Measurements from ENCODE around the gene SP3. TPM values are rescaled to one million over a fixed set of nuclear protein-coding genes. Genes with fewer than 3 reads are reported as not detected.

Gene SP3
- total RNA-seq, 1 experiment from 2014 or later = 84.5 TPM

DNA sequence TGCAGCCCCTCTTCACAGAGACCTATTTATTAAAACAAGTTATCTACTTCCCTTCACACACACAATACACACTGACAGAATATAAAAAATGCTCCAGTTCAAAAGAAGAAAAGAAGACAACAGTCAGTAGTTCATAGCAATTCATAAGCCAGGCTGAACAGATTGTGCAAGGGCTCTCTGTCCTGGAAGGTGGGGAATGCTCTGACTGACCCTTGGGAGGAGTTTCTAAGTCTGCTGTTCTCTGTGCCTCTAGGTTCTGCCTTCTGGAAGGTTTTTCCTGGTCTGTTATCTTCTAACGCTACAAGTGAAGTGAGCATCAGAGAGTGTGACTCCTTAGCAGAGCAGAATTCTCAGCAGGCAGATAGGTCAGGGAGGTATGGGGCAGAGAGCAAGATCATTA is 35.7 kb downstream of the SP3 start:
- DNase-seq (ENCODE audit: low spot score) = no peak
- H3K27ac ChIP-seq (ENCODE audit: low read depth, low read length, poor library complexity, severe bottlenecking) = no peak overlapping the region
- intact Hi-C loops (cut with micrococcal nuclease; ENCODE audit: unreplicated experiment) = no loop called here
- no peak for TF ChIP-seq EZH2 (IDR thresholded peaks at IDR 0.05; ENCODE audit: borderline replicate concordance, low read depth, low read length, poor library complexity, severe bottlenecking)
- TF ChIP-seq, protein P1, sequence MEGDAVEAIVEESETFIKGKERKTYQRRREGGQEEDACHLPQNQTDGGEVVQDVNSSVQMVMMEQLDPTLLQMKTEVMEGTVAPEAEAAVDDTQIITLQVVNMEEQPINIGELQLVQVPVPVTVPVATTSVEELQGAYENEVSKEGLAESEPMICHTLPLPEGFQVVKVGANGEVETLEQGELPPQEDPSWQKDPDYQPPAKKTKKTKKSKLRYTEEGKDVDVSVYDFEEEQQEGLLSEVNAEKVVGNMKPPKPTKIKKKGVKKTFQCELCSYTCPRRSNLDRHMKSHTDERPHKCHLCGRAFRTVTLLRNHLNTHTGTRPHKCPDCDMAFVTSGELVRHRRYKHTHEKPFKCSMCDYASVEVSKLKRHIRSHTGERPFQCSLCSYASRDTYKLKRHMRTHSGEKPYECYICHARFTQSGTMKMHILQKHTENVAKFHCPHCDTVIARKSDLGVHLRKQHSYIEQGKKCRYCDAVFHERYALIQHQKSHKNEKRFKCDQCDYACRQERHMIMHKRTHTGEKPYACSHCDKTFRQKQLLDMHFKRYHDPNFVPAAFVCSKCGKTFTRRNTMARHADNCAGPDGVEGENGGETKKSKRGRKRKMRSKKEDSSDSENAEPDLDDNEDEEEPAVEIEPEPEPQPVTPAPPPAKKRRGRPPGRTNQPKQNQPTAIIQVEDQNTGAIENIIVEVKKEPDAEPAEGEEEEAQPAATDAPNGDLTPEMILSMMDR (conservative IDR thresholded peaks at IDR 0.05; ENCODE audit: low read depth, low read length) = no peak
- ChIA-PET CTCF (no interaction called here), POLR2A (ENCODE audit: low non-redundant PET) (no interaction called here)
- peaks cover 8% of the 10 kb centered on the region for H3K36me3 ChIP-seq (ENCODE audit: insufficient read depth, low read length, poor library complexity, severe bottlenecking)
- no TSS peak for BruUV-seq (replicated peaks)
- no peaks in the 10 kb centered on the region for H3K9me3 ChIP-seq (ENCODE audit: low read depth, low read length, poor library complexity, severe bottlenecking)
- no peaks in the 10 kb centered on the region for H3K4me1 ChIP-seq (ENCODE audit: insufficient read depth, low read length, poor library complexity, severe bottlenecking)
- no peak overlapping the region for H3K4me3 ChIP-seq (ENCODE audit: low read depth, low read length, poor library complexity, severe bottlenecking)
- H3K27me3 ChIP-seq (replicated peaks; ENCODE audit: insufficient read depth, low read depth, low read length, poor library complexity) = no peaks in the 10 kb centered on the region

DNA sequence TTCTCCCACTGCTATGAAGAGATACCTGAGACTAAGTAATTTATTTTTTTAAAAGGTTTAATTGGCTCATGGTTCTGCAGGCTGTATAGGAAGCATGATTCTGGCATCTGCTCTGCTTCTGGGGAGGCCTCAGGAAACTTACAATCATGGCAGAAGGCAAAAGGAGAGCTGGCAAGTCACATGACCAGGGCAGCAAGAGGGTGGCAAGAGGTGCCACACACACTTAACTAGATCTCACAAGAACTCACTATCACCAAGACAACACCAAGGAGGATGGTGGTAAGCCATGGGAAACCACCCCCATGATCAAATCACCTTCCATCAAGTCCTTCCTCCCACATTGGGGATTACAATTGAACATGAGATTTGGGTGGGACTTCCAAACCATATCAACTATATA is 38.3 kb downstream of the SP3 start:
- Histone ChIP-seq H3K27ac (ENCODE audit: low read depth, low read length, poor library complexity, severe bottlenecking) (no peak overlapping the region), H3K9me3 (ENCODE audit: low read depth, low read length, poor library complexity, severe bottlenecking) (no peaks in the 10 kb centered on the region), H3K4me1 (ENCODE audit: insufficient read depth, low read length, poor library complexity, severe bottlenecking) (no peaks in the 10 kb centered on the region), H3K27me3 (replicated peaks; ENCODE audit: insufficient read depth, low read depth, low read length, poor library complexity) (no peaks in the 10 kb centered on the region), H3K4me3 (ENCODE audit: low read depth, low read length, poor library complexity, severe bottlenecking) (no peak overlapping the region), H3K36me3 (ENCODE audit: insufficient read depth, low read length, poor library complexity, severe bottlenecking) (peaks cover 8% of the 10 kb centered on the region)
- no peak for DNase-seq (ENCODE audit: low spot score)
- CTCF ChIA-PET = no interaction called here
- TF ChIP-seq, protein P1 (conservative IDR thresholded peaks at IDR 0.05; ENCODE audit: low read depth, low read length) = no peak
- TF ChIP-seq EZH2 (IDR thresholded peaks at IDR 0.05; ENCODE audit: borderline replicate concordance, low read depth, low read length, poor library complexity, severe bottlenecking) = no peak
- intact Hi-C loops (cut with micrococcal nuclease; ENCODE audit: unreplicated experiment) = no loop called here
- no TSS peak for BruUV-seq (replicated peaks)
- POLR2A ChIA-PET (ENCODE audit: low non-redundant PET) = no interaction called here

DNA sequence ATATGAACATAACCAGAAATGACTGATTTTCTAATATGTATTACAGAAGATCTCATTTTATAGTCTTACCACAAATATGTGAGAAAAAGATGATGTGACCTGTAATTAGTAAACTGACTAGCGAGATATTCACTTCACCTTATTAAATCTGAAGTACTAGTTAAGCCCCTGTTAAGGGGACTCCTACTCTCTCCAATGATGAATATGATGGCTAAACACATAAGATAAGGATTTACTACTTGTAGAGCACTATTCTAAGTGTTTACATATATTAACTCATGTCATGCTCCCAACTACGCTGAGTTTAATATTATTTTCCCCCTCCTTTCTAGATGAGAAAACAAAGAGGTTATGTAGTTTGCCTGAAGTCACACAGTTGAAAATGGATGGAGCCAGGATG is 40.9 kb downstream of the SP3 start:
- DNase-seq (ENCODE audit: low spot score) = no peak
- CTCF ChIA-PET = no interaction called here
- Histone ChIP-seq H3K27me3 (replicated peaks; ENCODE audit: insufficient read depth, low read depth, low read length, poor library complexity) (no peaks in the 10 kb centered on the region), H3K4me3 (ENCODE audit: low read depth, low read length, poor library complexity, severe bottlenecking) (no peak overlapping the region), H3K9me3 (ENCODE audit: low read depth, low read length, poor library complexity, severe bottlenecking) (no peaks in the 10 kb centered on the region), H3K4me1 (ENCODE audit: insufficient read depth, low read length, poor library complexity, severe bottlenecking) (no peaks in the 10 kb centered on the region), H3K27ac (ENCODE audit: low read depth, low read length, poor library complexity, severe bottlenecking) (no peak overlapping the region), H3K36me3 (ENCODE audit: insufficient read depth, low read length, poor library complexity, severe bottlenecking) (peaks cover 4% of the 10 kb centered on the region)
- no TSS peak for BruUV-seq (replicated peaks)
- TF ChIP-seq, protein P1 (conservative IDR thresholded peaks at IDR 0.05; ENCODE audit: low read depth, low read length) = no peak
- no peak for TF ChIP-seq EZH2 (IDR thresholded peaks at IDR 0.05; ENCODE audit: borderline replicate concordance, low read depth, low read length, poor library complexity, severe bottlenecking)
- POLR2A ChIA-PET (ENCODE audit: low non-redundant PET) = no interaction called here
- intact Hi-C loops (cut with micrococcal nuclease; ENCODE audit: unreplicated experiment) = no loop called here

Measured in A673 (cell line).